ENCODE measurements around the gene CD8B2. TPM values are rescaled to one million over a fixed set of nuclear protein-coding genes. Genes with fewer than 3 reads are reported as not detected.

Gene CD8B2
- total and polyA plus RNA-seq, 2 of the 13 experiments (the other 11 are each of a cell fraction or from before 2014, with no cell fraction given), result not detected

- TF ChIP-seq ZBTB40 (IDR thresholded peaks at IDR 0.05), result no peak
- TF ChIP-seq ZBTB40 (CRISPR knock-in tag; IDR thresholded peaks at IDR 0.05), result no peak
- TF ChIP-seq SPEN (CRISPR knock-in tag; IDR thresholded peaks at IDR 0.05; ENCODE audit: low read depth), result no peak
- no peak for TF ChIP-seq POLR2AphosphoS5 (IDR thresholded peaks at IDR 0.05; ENCODE audit: low read depth, low read length)
- no peak for TF ChIP-seq HDAC1 (CRISPR knock-in tag; IDR thresholded peaks at IDR 0.05)
- no peak for TF ChIP-seq MED8 (CRISPR knock-in tag; IDR thresholded peaks at IDR 0.05; ENCODE audit: insufficient replicate concordance)
- no peak for TF ChIP-seq ZIK1 (CRISPR knock-in tag; IDR thresholded peaks at IDR 0.05; ENCODE audit: borderline replicate concordance, low read depth)
- no peak for TF ChIP-seq CERS6 (CRISPR knock-in tag; IDR thresholded peaks at IDR 0.05)
- TF ChIP-seq TCF7 (IDR thresholded peaks at IDR 0.05; ENCODE audit: low read depth), result no peak
- TF ChIP-seq SNAI1 (CRISPR knock-in tag; IDR thresholded peaks at IDR 0.05; ENCODE audit: borderline replicate concordance), result no peak
- no peak for TF ChIP-seq ZNF282 (IDR thresholded peaks at IDR 0.05; ENCODE audit: partially characterized antibody)
Observed at GRCh38 chr2:106560773-106561172, 73.6 kb downstream of the CD8B2 start (continued).
